ENCODE results near the gene MPRIP.

DNA sequence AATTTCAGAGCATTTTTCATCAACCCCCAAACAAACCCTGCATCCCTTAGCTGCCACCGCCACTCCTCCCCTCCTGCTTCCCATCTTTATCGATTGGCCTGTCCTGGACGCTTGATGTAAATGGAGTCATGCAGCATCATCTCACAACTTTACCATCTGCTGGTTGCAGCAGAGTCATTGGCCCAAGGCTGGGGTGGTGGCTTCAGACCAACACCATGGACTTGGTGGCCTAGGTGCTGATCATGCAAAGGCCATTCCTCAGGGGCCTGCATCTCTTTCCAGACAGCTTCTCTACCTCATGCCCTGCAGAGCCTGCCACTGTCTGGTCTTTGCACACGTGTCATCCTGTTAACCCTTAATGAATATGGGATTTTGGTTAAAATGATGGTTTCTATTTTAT lies 73.4 kb downstream of the MPRIP start:
- TF ChIP-seq, protein P1, sequence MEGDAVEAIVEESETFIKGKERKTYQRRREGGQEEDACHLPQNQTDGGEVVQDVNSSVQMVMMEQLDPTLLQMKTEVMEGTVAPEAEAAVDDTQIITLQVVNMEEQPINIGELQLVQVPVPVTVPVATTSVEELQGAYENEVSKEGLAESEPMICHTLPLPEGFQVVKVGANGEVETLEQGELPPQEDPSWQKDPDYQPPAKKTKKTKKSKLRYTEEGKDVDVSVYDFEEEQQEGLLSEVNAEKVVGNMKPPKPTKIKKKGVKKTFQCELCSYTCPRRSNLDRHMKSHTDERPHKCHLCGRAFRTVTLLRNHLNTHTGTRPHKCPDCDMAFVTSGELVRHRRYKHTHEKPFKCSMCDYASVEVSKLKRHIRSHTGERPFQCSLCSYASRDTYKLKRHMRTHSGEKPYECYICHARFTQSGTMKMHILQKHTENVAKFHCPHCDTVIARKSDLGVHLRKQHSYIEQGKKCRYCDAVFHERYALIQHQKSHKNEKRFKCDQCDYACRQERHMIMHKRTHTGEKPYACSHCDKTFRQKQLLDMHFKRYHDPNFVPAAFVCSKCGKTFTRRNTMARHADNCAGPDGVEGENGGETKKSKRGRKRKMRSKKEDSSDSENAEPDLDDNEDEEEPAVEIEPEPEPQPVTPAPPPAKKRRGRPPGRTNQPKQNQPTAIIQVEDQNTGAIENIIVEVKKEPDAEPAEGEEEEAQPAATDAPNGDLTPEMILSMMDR (IDR thresholded peaks at IDR 0.05; ENCODE audit: poor library complexity), result no peak
- TF ChIP-seq EZH2 (IDR thresholded peaks at IDR 0.05; ENCODE audit: borderline replicate concordance) (no peak), EZH2phosphoT487 (IDR thresholded peaks at IDR 0.05; ENCODE audit: low read depth, severe bottlenecking, unreplicated experiment) (no peak)
